BE2C (cell line): ENCODE data around the gene CMTR1.

Experiments
- DNase-seq: peaks from one replicate; pipeline ENCODE4 v3.0.0-alpha.2; 2020
- H3K27me3 ChIP-seq: fragments of 250-450 bp; sonication (Bioruptor Pico); 2 replicates; pipeline ENCODE4 v1.5.1; 2020; ENCODE audit warnings: mild to moderate bottlenecking
- H3K36me3 ChIP-seq: fragments of 250-450 bp; sonication (Bioruptor Pico); 2 replicates; pipeline ENCODE4 v1.5.1; 2020; ENCODE audit warnings: mild to moderate bottlenecking
- H3K4me1 ChIP-seq: fragments of 250-450 bp; sonication (Bioruptor Pico); 2 replicates; pipeline ENCODE4 v1.5.1; 2020
- H3K4me3 ChIP-seq: 2 replicates; pipeline ENCODE4 v1.5.1; 2011; ENCODE audit warnings: low read depth, low read length
- H3K9me3 ChIP-seq: fragments of 250-450 bp; sonication (Bioruptor Pico); 2 replicates; pipeline ENCODE4 v1.5.1; 2020
- CTCF ChIP-seq: IDR thresholded peaks from 2 replicates; pipeline ENCODE4 v1.5.1; 2012; ENCODE audit warnings: mild to moderate bottlenecking, low read depth, low read length

Gene CMTR1

GRCh38 chr6:37514837-37515236 is 81.8 kb downstream of the CMTR1 start:
- TF ChIP-seq CTCF: no peak
- Histone ChIP-seq H3K4me3 (no peak overlapping the region), H3K36me3 (no peaks in the 10 kb centered on the region), H3K4me1 (peaks cover 23% of the 10 kb centered on the region), H3K9me3 (no peaks in the 10 kb centered on the region), H3K27me3 (no peaks in the 10 kb centered on the region)
- DNase-seq: peak; percentile 61

- Histone ChIP-seq H3K4me3 (peak overlapping the region; percentile 6), H3K9me3 (no peaks in the 10 kb centered on the region), H3K4me1 (peaks cover 23% of the 10 kb centered on the region), H3K36me3 (no peaks in the 10 kb centered on the region), H3K27me3 (no peaks in the 10 kb centered on the region)
- peak; percentile 34 for DNase-seq
- TF ChIP-seq CTCF: no peak
Observed at GRCh38 chr6:37515712-37516075, 82.7 kb downstream of the CMTR1 start.

GRCh38 chr6:37516076-37516919 is 83.3 kb downstream of the CMTR1 start:
- Histone ChIP-seq H3K4me3 (peak overlapping the region; percentile 6), H3K36me3 (no peaks in the 10 kb centered on the region), H3K9me3 (no peaks in the 10 kb centered on the region), H3K4me1 (peaks cover 23% of the 10 kb centered on the region), H3K27me3 (no peaks in the 10 kb centered on the region)
- no peak for TF ChIP-seq CTCF
- DNase-seq: peak; percentile 86

- Histone ChIP-seq H3K9me3 (no peaks in the 10 kb centered on the region), H3K36me3 (no peaks in the 10 kb centered on the region), H3K4me1 (peaks cover 23% of the 10 kb centered on the region), H3K4me3 (no peak overlapping the region), H3K27me3 (no peaks in the 10 kb centered on the region)
- peak; percentile 40 for DNase-seq
- TF ChIP-seq CTCF: no peak
Observed at GRCh38 chr6:37516920-37517405, 83.9 kb downstream of the CMTR1 start.

GRCh38 chr6:37517411-37517812 is 84.4 kb downstream of the CMTR1 start:
- no peak for DNase-seq
- TF ChIP-seq CTCF: no peak
- Histone ChIP-seq H3K27me3 (no peaks in the 10 kb centered on the region), H3K36me3 (no peaks in the 10 kb centered on the region), H3K4me1 (peaks cover 23% of the 10 kb centered on the region), H3K4me3 (no peak overlapping the region), H3K9me3 (no peaks in the 10 kb centered on the region)

GRCh38 chr6:37518116-37518515 is 85.1 kb downstream of the CMTR1 start:
- no peak for DNase-seq
- Histone ChIP-seq H3K27me3 (no peaks in the 10 kb centered on the region), H3K4me3 (no peak overlapping the region), H3K36me3 (no peaks in the 10 kb centered on the region), H3K9me3 (no peaks in the 10 kb centered on the region), H3K4me1 (peaks cover 23% of the 10 kb centered on the region)
- TF ChIP-seq CTCF: no peak
